HL-60 (cell line): Measurements from ENCODE around the gene NBAS.

Source experiments
- CTCF ChIP-seq: IDR thresholded peaks from one replicate; pipeline ENCODE4 v1.5.1; 2011; ENCODE audit warnings: low read length, control low read depth, inconsistent platforms; ENCODE audit not compliant: insufficient read depth
- GABPA ChIP-seq: IDR thresholded peaks from 2 replicates; pipeline ENCODE4 v1.6.1; 2012; ENCODE audit warnings: low read depth
- POLR2AphosphoS5 ChIP-seq: IDR thresholded peaks from 2 replicates; pipeline ENCODE4 v1.6.1; 2012; ENCODE audit warnings: low read depth
- REST ChIP-seq: IDR thresholded peaks from 2 replicates; pipeline ENCODE4 v1.6.1; 2012; ENCODE audit warnings: low read depth; ENCODE audit not compliant: insufficient replicate concordance

GRCh38 chr2:15472133-15472532, 89.0 kb downstream of the NBAS start:
- TF ChIP-seq POLR2AphosphoS5 = no peak
- no peak for TF ChIP-seq CTCF
- TF ChIP-seq GABPA = no peak
- TF ChIP-seq REST = no peak
